GM12891 (cell line): ENCODE data around the gene FOXL2NB.

Experiments used
- POLR2A ChIP-seq: IDR thresholded peaks from 2 replicates; pipeline ENCODE4 v1.6.1; 2011; ENCODE audit warnings: low read depth, low read length, control low read depth
- POLR2AphosphoS5 ChIP-seq: IDR thresholded peaks from 2 replicates; pipeline ENCODE4 v1.6.1; 2011; ENCODE audit warnings: low read depth, low read length, control low read depth
- POU2F2 ChIP-seq: IDR thresholded peaks from 2 replicates; pipeline ENCODE4 v1.6.1; 2011; ENCODE audit warnings: low read depth, mild to moderate bottlenecking, control low read depth, low read length, moderate library complexity
- TAF1 ChIP-seq: IDR thresholded peaks from 2 replicates; pipeline ENCODE4 v1.6.1; 2011; ENCODE audit warnings: low read depth, low read length, control low read depth

- TF ChIP-seq POLR2A: no peak
- TF ChIP-seq POLR2AphosphoS5: no peak
- TF ChIP-seq TAF1: no peak
- TF ChIP-seq POU2F2: no peak
Measured at GRCh38 chr3:138948371-138949001, 1.5 kb downstream of the FOXL2NB start.
